Esophagus squamous epithelium (tissue), 4 donors: ENCODE data around the gene HMGCS2.

Experiments used
- CTCF ChIP-seq, 6 experiments: fragments of 450-650 bp in 4 of 6; fragments of 200-600 bp in 2 of 6; sonication (generic) in 2 of 6; IDR thresholded peaks; one replicate each; pipeline ENCODE4 v1.5.1; 2016 to 2019; ENCODE audit warnings: antibody characterized with exemption in 6 of 6, mild to moderate bottlenecking in 4 of 6, moderate library complexity in 4 of 6
- POLR2A ChIP-seq, 4 donors: fragments of 450-650 bp; IDR thresholded peaks; one replicate each; pipeline ENCODE4 v1.6.1; 2017; ENCODE audit warnings: antibody characterized with exemption in 4 of 4, mild to moderate bottlenecking in 4 of 4, moderate library complexity in 3 of 4

DNA sequence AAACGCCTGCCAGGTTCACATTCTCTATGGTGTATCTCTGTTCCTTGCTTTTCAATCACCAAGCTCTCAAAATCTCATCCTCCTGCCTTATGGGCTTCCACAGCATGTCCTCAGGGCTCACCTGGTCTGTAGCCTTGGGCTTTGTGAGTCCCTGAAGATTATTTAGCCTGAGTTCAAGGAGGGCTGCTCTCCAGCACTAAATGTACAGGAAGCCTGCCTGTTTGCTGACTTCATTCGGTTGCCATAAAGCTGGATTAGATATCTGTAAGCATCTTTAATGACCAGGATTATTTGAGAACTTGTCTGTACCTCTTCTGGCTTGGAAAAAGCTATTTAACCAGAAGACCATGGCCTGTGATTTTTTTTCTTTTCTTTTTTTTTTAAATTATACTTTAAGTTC is 49.5 kb upstream of the HMGCS2 start:
- TF ChIP-seq CTCF (IDR thresholded peaks at IDR 0.05) (no peak), POLR2A (IDR thresholded peaks at IDR 0.05) (no peak)
